ENCODE data around the gene CACNG7.

GRCh38 chr19:53969366-53969765 lies 60.3 kb downstream of the CACNG7 start:
- TF ChIP-seq EZH2phosphoT487 (IDR thresholded peaks at IDR 0.05; ENCODE audit: insufficient read depth, low read depth) (no peak), EZH2 (IDR thresholded peaks at IDR 0.05; ENCODE audit: insufficient read depth, poor library complexity, severe bottlenecking) (no peak)
